Caki2 (cell line): ENCODE measurements around the gene SPOCK1. TPM values are rescaled to one million over a fixed set of nuclear protein-coding genes. Genes with fewer than 3 reads are reported as not detected.

Experiments
- DNase-seq: peaks from one replicate; pipeline ENCODE4 v3.0.0-alpha.2; 2015; ENCODE audit warnings: low read depth
- in situ Hi-C: cut with HindIII; loops from 2 replicates; pipeline ENCODE4 v1.10.0; 2016; ENCODE audit warnings: low sequenced_read_pairs, low pct_unique_long_range_greater_than_20kb, mixed read lengths
- total RNA-seq: library from RNA; depleted of rRNA; stranded (reverse); fragments of >200 nt; shearing (Covaris generic); gene quantifications from 2 replicates; pipeline ENCODE4 v1.2.3, GENCODE V29; 2014; ENCODE audit warnings: low replicate concordance

SPOCK1 gene
- total RNA-seq, 1 experiment from 2014 or later = 25.6 TPM

DNA sequence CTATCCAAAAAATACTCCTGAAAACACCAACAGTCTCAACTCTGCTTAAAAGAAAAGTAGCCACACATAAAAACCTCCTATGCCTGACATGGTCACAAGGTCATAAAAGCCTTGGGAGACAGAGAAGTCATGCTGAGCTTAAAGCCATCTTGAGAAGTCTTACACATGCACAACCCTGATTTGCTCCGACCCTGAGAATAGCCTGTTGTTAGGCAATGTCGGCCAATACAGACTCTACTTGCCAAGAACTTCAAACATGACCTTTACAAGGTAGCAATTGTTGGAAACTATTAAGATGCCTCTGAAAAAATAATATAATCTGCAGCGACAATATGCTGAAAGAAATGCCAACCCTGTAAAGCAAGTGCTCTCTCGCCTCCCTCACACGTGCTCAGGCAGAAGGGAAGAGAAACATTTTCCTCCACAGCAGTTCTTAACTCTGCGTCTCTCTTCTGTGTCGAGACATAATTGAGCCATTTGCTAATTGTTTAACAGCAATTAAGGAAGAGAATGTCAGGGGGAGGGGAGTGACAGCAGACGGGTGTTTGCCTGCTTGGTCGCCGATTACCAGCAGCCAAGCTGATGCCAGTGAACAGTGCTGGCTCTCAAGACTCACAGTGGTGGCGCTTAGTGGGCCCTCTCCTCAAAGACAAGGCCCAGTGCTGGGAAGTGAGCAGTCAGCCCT lies 393.6 kb downstream of the SPOCK1 start:
- DNase-seq = no peak
- in situ Hi-C loops = no loop called here

DNA sequence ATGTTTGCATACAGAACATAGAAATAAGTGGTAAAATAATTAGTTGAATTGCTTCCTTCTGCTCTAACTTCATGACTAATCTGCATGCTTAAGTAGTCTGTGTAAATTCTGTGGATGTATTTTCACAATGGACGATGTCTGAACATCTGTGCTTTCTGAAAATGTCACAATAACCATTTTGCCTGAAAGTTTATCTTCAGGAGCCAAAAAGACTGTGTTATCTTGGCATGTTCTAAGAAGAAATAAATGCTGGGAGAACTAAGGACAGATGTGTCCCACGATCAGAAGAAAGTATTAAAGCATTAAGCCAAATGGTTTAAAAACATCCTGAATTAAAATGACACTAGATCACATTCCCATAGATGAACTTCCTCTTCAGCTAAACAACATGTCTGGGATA lies 397.6 kb downstream of the SPOCK1 start:
- no peak for DNase-seq
- in situ Hi-C loops = no loop called here

- in situ Hi-C loops = no loop called here
- DNase-seq = no peak
Observed at GRCh38 chr5:137099651-137100050, 399.5 kb downstream of the SPOCK1 start.

DNA sequence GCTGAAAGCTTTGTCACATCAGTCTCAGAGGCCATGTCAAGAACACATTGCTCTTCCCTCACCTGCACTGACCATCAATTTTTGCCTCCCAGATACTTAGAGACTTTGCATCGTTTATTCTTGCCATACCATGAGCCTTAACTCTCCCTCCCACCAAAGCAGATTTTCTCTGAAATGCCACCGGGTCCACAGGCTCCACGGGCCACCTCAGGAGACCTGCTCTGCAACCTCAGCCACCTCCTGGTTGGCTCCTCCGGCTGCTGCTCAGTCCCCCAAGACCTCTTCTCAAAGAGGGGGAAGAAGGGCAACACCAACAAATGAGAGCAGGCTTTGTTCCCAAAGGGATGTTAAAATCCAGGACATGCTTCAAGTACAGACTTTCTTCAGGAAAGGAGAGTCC lies 400.5 kb downstream of the SPOCK1 start:
- no peak for DNase-seq
- in situ Hi-C loops = no loop called here

GRCh38 chr5:137098238-137098637 lies 400.9 kb downstream of the SPOCK1 start:
- in situ Hi-C loops = no loop called here
- no peak for DNase-seq

DNA sequence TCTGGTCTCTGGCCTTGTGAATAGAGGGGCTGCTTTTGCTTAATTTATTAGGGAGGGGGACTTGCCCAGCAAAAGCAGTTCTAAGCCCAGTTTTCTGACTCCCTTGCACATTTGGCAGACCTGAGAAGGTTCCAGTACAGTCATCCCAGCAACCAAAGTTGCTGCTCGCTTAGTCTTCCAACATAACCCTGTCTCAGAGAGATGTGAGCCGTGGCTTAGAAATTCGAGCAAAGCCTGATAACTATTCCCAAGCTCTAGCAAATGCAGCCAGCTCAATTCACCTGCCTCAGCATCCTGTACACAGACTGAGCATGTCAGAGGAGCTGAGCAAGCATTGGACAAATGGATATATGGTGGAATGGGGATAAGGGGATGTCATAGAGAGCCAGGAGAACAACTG lies 401.9 kb downstream of the SPOCK1 start:
- in situ Hi-C loops = no loop called here

DNA sequence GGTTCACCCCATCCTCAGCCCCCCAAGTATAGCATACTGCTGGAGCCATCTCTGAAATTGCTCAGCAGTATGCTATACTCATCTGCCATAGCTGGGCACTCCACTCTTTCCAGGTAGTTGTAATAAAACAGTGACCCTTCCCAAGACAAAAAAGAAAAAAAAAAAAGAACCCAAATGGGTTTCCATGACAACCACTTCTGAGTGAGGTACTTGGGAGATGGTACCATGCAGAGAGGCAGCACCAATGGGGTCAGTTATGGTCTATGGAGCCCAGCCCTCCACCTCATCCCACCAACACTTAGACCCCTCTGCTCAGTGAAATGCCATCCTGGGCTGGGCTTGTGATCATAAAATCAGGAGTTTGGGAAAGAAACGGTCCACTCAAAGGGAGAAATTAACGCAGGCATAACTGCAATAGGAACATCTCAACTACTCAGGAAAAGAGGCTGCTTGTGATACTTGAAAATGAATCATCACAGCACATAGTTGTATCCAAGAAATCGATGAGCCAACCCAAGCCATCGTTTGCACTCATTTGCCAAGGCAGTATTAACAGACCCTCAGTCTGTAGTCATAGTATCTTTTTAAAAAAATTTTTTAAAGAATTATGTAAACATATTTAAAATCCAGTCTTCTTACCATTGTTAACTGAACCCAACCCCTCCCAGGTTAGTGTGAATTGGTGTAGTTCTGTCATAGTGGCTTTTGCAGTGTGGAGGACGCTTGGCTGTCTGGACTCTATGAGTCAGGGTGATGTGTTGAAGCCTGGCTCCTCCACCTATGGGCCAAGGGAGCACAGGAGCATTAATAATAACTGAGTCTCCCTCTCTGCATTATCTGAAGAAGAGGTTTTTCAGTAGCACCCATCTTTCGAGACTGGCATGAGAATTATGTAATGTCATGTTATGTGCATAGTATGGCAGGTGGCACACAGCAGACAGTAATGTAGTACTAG lies 402.7 kb downstream of the SPOCK1 start:
- in situ Hi-C loops = no loop called here

More for the DNA sequence above, 401.9 kb downstream of the SPOCK1 start:
- DNase-seq = no peak

GRCh38 chr5:137095597-137095996 lies 403.5 kb downstream of the SPOCK1 start:
- in situ Hi-C loops = no loop called here
- DNase-seq = no peak

More for the DNA sequence above, 402.7 kb downstream of the SPOCK1 start:
- DNase-seq = no peak

DNA sequence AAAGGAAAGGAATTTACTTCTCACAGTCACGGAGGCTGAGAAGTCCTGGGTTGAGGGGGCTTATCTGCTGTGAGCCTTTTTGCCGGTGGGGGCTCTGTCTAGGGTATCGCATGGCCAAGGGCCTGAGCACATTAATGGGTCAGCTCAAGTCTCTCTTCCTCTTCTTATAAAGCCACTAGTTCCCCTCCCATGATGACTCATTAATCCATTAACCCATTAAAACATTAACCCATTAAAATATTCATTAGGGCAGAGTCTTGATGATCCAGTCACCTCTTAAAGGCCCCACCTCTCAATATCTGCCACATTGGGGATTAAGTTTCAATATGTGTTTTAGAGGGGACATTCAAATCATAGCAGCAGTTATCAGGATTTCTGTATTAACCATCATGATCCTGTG lies 406.3 kb downstream of the SPOCK1 start:
- DNase-seq = no peak

DNA sequence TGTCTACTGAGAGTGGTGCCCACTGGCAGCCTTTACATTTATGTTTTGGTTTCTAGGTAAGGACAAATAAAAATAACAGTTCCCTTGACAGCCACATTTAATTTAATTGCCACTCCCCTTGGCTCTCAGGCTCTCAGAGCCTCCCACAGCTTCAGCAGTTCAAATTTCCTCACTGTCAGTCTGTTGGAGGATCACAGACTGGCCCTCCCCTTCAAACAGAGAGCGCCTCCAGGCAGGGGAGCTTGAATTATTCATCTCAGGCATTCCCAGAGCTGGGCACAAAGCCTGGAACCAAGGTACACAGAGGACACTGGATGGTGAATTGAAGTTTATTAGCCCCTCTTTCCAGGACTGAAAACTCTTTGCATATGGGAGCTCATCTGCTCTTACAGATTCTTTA lies 407.7 kb downstream of the SPOCK1 start:
- in situ Hi-C loops = no loop called here
- no peak for DNase-seq

More for the DNA sequence above, 406.3 kb downstream of the SPOCK1 start:
- in situ Hi-C loops = no loop called here

GRCh38 chr5:137090721-137091120 lies 408.4 kb downstream of the SPOCK1 start:
- in situ Hi-C loops = no loop called here

DNA sequence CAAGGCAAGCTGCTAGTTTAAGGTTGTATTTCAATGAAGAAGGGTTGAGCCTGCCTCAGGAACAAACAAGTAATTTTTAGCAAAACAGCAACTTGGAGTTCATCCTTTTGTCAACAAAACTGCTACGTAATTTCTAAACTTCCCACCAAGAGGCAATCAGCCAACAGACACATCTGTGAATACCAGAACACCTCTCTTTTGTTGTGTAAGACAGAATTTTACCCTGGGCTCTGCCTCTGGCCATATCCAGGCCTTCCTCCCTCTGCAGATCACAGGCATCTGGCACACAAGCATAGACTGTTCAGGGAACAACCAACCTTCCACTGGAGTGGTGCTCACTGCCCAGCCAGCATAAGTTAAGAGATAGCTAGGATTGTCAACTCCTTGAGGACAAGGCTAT lies 409.0 kb downstream of the SPOCK1 start:
- in situ Hi-C loops = no loop called here

More at GRCh38 chr5:137090721-137091120, 408.4 kb downstream of the SPOCK1 start:
- DNase-seq = no peak

GRCh38 chr5:137088175-137088574 lies 411.0 kb downstream of the SPOCK1 start:
- in situ Hi-C loops = no loop called here
- no peak for DNase-seq

More for the DNA sequence above, 409.0 kb downstream of the SPOCK1 start:
- no peak for DNase-seq

DNA sequence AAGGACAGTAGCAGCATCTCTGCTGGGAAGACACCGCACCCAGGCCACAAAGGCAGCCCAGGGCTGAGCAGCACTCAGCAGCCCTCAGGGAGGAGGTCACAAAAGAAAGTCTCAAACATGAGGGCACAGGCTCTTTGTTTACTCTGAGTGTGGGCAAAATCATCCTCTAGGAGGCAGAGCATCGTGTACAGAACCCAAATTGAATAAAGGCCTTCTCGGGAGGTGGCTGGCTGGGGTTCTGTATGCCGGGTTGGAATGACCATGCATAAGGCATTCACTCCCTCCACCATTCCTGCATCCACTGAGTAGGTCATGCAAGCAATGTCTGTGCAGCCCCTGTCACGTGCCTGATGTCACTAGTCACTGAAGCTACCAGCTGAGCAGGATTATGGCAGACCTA lies 412.8 kb downstream of the SPOCK1 start:
- in situ Hi-C loops = no loop called here

DNA sequence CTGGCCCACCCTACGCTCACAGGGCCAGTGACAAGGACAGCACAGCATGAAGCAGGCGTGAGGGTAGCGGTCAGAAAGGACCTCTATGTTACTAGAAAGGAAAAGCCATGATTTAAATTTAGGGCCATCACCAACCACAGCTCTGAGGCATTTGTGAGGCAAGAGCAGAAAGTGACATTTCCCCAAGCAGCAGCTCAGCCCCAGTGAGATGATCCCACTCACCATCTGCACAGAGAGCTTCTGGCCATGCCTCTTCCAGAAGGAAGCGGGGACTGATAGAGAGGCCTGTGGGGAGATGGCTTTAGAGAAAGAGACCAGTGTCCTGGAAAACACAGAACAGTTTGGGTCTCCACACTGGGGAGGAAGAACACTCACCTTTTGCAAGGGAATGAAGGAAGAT lies 413.9 kb downstream of the SPOCK1 start:
- in situ Hi-C loops = no loop called here
- DNase-seq = no peak

More for the DNA sequence above, 412.8 kb downstream of the SPOCK1 start:
- DNase-seq = no peak

- no peak for DNase-seq
Observed at GRCh38 chr5:137084016-137084415, 415.1 kb downstream of the SPOCK1 start.

GRCh38 chr5:137082951-137083350 lies 416.2 kb downstream of the SPOCK1 start:
- in situ Hi-C loops = no loop called here
- DNase-seq = no peak

More at GRCh38 chr5:137084016-137084415, 415.1 kb downstream of the SPOCK1 start:
- in situ Hi-C loops = no loop called here

- in situ Hi-C loops = no loop called here
- DNase-seq = peak; percentile 80
Observed at GRCh38 chr5:137078171-137078665, 420.9 kb downstream of the SPOCK1 start.
